DOHH2 (cell line): ENCODE measurements around the gene NCR2.

Experiments
- CTCF ChIP-seq: fragments of 200-600 bp; sonication (generic); IDR thresholded peaks from one replicate; pipeline ENCODE4 v1.5.1; 2014; ENCODE audit warnings: antibody characterized with exemption, mild to moderate bottlenecking, low read depth, low read length; ENCODE audit not compliant: poor library complexity, severe bottlenecking
- EZH2phosphoT487 ChIP-seq: fragments of 200-600 bp; sonication (generic); IDR thresholded peaks from 2 replicates; pipeline ENCODE4 v1.6.1; 2017; ENCODE audit warnings: borderline replicate concordance, mild to moderate bottlenecking, antibody characterized with exemption, low read length, moderate library complexity, mixed read lengths

- no peak for TF ChIP-seq CTCF
- no peak for TF ChIP-seq EZH2phosphoT487
These were observed 51.2 kb downstream of the NCR2 start for GRCh38 chr6:41386594-41386993.
